GM18517 (cell line): ENCODE measurements around the gene PADI2.
"Not testable (repeated sequence)": the region's sequence is repeated elsewhere in the genome, so short reads cannot be mapped to it uniquely, and the experiment has no call there.

ENCODE experiments used
- ATAC-seq: cut with Tn5 transposase; IDR thresholded peaks from one replicate; pipeline ENCODE4 v1.9.1; 2021; ENCODE audit warnings: mild to moderate bottlenecking, moderate library complexity; ENCODE audit not compliant: unreplicated experiment

The PADI2 gene

DNA sequence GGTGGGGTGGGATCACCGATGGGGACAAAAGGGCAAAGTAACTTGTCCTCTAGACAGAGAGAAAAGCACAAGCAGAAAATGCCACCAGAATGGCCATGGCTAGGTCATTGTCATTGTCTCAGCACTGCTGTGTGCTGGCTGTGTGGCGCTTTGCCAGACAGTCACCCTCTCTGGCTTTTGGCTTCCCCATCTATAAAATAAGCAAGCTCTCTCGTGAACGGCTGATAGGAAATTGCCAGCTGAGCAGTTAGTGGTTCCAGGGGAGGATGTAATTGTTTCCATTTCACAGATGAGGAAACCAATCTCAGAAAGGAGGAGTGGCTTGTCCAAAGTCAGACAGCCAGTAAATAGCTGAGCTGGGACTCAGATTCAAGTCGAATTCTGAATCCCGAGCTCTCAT, 32.5 kb downstream of the PADI2 start:
- ATAC-seq: no peak

DNA sequence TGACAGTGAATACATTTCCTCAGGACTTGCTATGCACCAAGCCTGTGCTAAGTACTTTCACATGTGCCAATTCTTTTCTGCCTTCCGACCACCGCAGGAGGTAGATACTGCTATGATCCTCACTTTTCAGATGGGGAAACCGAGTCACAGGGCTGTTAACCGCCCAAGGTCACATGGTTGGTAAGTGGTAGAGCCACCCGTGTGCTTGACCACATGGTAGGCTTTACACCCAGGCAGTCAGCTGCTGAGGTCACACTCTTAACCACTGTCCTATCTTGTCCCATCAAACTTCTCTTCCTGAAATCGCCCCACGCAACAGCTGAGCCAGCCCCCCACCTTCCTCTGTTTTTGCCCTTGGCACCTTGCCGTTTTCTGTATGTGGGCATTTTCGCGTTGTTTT, 34.5 kb downstream of the PADI2 start:
- no peak for ATAC-seq

DNA sequence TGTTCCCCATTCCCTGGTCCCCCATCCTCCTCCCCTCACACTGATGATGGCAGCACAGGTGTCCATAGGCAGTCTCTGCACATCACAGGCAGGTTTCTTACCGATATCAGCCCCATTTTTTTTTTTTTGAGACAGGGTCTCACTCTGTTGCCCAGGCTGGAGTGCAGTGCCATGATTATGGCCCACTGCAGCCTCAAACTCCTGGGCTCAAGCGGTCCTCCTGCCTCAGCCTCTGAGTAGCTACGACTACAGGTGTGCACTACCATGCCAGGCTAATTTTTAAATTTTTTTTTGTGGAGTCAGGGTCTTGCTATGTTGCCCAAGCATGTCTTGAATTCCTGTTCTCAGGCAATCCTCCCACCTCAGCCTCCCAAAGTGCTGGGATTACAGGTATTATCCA, 36.5 kb downstream of the PADI2 start:
- no peak for ATAC-seq

DNA sequence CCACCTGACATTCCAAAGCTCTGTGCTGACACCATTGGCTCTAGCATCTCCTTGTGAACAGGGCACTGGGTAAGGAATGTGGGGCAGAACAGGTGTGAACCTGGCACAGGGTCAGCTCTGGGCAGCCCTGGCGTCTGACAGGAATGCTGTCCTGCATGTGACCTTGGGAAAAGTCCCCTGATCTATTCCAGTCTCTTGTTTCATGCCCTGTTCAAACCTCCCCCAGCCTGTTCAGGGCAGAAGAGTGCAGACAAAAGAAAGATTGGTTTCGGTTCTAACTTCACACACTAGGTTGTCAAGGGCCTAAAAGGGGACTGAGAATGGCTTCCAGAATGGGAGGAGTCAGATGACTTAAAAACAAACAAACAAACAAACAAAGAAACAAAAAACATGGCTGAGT, 37.8 kb downstream of the PADI2 start:
- no peak for ATAC-seq

DNA sequence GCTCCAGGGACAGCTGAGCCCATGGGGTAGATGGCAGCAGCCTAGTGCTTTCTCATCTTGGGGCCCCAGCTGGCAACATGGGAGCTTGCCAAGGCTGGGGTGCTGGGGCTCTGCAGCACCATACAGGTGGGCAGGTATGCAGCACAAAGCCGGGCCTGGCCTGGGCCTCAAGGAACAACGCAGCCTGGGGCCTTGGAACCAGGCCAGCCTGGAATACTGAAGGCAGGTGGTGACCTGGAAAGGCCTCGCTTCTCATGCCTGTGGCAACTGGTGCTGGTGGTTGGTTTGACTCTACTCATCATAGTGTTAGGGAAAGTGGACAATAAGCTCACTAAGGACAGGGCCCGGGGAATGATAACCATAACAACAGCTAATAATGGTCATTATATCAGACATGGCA, 38.4 kb downstream of the PADI2 start:
- ATAC-seq: no peak

DNA sequence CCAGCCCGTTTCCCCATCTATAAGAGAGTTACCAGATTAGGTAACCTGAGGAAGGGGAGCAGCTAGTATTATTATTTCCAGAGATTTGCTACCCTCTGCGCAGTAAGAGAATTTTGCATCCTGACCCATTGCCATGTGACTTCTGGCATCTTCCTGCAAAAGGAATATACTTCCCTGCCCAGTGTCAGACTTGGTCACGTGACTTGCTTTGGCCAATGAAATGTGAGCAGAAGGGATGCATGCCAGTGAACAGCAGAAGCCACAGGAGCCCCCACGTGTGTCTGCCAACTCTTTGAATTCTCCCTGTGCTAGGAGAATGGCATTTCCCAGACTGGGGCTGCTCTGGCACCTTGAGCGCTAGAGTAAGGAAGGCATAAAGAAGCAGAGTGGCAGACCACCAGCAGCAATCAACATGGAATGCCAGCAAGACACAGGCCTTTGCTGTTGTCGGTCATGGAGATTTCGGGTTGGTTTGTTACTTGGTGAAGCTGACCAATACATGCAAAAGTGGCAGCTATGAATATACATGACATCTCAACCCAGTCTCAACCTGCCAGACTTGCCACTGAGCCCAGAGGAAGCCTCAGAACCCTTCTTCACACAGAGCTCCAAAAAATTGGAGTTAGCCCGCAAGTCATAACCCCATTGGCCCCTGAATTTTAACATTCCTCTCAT, 39.0 kb downstream of the PADI2 start:
- no peak for ATAC-seq

DNA sequence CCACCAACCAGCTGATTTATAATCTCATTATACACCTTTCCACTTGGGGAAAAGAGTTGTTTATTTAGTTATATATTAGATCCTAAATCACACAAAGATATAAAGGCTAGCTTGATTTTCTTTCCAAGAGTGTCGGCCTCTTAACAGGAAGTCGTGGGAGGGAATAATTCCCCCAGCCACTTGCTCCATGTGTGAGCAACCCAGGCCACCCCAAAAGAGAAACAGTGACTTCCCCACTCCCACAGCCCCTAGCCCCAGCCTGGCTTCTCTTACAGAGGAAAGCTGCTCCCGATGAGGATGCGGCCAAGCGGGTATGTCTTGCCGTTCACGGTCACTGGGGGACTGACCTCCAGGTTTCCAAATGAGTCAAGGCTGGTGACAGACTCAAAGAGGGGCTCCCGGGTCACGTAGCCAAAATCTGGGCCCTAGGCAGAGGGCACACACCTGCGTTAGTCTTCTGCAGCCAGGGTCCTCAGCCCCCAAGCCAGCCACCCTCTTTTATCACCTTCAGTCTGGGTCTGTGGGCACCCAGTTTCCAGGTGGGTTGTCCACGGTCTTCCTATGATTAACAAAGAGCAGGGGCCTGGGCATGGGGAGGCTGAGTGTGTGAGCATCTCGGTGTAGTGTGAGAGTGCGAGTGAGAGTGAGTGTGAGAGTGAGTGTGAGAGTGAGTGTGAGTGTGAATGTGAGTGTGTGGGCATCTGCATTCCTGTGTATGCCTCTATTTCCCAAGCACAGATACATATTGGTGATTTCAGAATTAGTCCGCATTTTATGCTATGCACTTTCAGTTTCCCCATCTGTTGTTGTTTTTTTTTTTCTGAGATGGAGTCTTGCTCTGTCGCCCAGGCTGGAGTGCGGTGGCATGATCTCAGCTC, 40.0 kb downstream of the PADI2 start:
- ATAC-seq: no peak

DNA sequence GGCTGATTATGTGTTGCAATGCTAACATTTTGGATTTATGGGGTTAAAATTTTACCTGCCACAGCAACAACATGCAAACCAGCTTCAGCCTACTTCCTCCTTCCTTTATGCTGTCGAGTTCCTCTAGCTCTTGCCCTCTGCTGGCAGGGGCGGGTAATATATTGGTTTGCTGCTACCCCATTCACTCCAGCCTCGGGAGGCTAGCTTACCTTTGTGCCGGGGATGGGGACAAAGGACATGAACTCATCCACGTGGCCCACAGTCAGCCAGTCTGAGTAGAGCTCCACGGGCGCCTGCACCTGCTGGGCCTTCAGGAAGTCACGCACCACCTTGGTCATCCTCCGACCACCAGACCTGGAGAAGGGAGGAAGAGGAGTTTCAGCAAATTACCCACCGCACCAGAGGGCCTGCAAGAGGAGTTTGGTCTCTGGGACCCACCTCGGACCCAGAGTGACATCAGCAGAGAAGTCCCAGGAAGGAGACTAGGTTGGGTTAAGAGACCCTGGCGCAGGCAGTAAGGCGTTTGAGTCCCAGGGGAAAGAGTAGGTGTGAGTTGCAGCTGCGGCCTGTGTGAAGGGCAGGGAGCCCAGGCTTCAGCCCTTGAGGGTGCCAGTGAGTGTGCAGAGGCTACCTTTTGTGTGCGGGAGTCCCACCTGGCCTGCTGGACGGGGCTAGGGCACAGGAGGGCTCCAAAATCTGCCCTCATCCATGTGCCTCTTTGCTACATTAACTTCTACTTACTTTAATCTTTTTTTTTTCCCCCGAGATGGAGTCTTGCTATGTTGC, 43.6 kb downstream of the PADI2 start:
- ATAC-seq: no peak

DNA sequence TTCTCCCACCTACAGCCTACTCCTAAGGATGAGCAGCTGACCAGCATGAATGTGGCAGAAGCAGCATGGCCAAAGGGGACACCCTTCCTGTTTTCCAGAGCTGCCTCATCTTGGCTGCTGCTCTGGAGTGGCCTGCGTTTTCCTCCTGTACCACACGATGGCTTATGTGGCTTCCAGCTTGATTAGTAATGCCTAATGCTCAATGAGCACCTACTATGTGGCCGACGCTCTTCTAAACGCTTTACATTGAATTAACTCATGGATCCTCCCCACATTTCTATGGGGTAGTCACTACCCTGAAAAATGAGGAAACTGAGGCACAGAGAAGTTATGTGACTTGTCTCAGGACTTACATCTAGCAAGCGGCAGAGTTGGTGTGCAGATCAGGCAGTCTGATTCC, 47.5 kb downstream of the PADI2 start:
- no peak for ATAC-seq

DNA sequence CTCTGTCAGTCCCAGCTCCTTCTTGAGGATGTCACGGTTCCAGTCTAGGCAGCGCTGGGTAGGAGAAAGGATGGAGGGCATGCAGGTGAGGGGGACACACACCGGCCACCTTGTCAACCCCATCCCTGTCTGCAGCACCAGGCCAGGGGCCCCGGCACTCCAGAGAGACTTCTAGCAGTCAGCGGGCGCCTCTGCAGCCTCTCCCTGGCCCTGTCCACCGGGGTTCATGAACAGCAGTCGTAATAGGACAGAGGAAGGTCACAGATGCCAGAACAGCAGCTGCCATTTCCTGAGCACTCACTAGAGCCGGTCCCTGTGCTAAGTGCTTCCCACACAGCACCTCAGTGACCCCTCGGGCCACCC, 49.1 kb downstream of the PADI2 start:
- ATAC-seq: no peak

DNA sequence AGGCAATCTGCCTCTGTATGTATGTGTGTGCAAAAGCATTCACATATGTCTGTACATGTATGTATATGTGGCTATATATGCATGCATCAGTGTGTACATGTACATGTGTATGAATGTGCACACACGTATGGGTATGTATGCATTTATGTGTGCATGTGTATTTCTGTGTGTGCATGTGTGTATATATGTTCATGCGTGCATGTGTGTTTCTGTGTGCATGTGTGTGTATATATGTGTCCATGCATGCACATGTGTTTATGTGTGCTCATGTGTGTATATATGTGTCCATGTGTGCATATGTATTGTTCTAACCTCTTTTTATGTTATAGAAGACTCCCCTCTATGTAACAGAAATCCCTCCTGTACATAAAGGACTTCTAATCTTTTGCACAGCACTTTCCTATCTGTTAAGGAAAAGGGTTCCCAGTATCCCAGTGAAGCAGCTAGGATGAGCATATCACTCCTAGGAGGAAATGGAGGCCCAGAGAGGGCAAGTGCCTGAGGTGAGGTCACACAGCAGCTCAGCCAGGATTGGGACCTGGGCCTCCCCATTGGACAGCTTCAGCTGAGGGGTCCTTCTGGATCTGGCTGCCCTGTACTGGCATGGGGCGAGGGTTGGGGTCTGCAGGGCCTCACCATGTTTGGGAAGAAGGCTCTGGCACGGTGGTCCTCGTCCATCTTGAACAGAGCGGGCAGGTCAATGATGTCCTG, 49.6 kb downstream of the PADI2 start:
- no peak for ATAC-seq

DNA sequence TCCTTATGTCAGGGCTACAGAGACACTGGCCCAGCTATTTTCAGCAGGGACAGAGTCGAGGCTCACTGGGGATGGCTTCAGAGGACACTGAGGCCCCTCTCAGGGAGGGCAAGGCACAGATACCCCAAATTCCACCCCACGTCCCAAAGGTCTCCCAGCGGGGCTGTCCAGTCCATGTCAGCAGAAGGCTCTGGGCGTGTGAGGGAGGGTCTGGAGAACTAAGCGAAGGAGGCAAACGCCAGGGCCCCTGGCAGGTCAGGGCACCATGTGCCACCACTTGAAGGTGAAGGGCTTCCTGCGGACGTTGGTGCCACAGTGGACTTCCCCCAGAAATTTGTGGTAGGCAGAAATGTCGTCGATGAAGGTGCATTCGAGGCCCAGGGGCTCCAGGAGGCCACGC, 50.5 kb downstream of the PADI2 start:
- ATAC-seq: no peak

DNA sequence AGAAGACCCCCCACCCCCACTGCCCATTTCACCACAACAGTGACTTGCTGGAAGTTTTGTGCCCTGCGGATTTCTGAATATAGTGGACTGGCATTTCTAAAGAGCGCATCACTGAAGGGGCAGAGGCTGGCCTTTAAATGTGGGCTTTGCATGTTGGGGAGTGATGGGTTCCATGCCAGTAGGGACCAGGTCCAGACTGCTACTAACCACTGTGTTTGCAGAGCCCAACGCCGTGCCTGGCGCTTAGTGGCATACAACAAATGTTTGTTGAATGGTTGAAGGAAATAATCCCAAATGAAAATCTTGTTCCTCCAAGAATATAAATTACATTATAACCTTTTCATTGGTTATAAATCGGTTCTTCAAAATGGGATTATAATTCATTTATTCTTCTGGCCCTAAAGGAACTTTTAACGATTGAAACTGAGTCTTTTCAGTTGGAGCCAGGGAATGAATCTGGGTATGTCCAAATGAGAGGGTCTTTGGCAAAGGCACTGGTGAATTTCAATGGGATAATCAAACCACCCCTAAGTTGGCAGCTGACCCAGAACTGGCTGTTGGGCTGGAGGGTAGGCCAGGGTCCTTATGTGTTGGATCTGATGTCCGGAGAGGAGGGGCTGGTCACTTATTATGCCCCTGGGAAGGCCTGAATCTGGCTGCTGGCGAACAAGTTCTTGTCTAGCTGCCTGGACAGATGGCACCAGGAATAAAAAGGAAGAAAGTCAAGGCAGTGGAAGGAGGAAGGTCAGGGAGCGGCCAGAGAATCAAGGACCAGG, 51.6 kb downstream of the PADI2 start:
- no peak for ATAC-seq

DNA sequence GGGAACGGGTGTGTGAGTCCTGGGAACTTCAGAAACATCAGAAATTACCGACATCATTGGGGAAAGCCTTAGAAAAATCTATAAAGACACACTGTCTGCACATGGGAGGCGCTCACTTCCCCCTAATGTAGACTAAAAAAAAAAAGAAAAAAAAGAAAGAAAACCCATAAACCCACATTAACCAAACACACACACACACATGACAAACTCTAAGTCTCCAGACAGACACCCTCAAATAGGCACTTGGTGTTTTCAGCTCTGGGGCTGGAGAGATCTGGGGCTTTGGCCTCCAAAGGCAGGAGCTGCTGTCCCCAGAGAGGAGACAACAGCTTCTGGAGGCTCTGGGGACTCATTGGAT, 52.2 kb downstream of the PADI2 start:
- ATAC-seq: no peak

DNA sequence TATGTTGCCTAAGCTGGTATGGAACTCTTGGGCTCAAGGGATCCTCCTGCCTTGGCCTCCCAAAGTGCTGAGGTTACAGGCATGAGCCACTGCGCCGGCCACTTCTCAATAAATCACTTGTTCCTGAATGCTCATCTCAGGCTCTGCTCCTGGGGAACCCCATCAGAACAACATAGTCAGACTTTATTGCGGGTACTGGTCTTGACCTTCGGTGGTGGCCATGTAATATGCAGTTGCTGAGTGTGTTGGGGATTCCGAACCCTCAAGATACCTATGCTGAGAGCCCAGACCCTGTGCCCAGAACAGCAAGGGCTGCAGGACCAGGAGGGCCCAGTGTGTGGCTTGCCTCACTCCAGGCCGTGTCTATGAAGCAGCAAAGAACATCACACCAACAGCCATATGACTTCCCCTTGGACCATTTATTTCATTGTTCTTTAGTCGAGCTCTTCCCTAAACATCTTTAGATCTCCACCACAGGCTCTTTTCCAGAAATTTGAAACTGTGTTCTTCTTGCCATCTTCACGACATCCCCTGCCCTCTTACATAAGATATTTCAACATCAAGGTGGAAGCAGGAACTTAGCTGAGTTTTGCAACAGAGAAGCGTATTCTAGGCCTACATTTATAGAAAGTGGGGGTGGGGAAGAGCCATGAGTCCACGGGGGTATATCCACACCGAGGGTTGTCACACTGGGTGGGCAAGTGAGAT, 52.7 kb downstream of the PADI2 start:
- no peak for ATAC-seq

DNA sequence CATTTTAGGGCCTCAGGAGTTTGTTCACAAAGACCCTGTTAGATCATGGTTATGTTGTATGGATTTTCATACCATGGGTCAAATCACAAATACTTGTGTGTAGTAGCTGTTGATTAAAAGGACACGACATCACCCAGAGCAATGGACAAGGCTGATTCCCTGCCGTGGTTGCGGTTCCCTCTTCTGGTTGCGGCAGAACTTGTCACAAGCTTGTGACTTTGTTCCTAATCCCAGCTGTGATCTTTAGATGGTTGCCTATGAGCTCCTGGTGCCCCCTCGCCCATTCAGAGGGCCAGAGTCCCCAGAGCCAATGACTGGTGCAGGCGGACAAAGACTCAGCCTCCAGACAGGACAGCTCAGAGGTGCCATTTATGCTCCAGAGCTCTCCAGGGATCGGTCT, 53.6 kb downstream of the PADI2 start:
- no peak for ATAC-seq

DNA sequence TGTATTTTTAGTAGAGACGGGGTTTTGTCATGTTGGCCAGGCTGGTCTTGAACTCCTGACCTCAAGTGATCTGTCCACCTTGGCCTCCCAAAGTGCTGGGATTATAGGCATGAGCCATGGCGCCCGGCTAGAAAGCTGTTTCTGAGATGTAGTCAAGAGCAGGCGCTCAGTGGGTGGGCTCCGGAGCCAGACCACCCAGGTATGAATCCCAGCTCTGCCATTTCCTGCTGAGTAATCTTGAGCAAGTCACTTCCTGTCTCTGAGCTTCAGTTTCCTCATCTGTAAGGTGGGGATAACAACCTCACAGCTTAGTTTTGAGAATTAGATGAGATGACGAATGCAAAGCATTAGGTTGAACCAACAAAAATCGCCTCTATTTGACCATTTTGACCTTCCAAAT, 56.5 kb downstream of the PADI2 start:
- ATAC-seq: not testable (repeated sequence)

DNA sequence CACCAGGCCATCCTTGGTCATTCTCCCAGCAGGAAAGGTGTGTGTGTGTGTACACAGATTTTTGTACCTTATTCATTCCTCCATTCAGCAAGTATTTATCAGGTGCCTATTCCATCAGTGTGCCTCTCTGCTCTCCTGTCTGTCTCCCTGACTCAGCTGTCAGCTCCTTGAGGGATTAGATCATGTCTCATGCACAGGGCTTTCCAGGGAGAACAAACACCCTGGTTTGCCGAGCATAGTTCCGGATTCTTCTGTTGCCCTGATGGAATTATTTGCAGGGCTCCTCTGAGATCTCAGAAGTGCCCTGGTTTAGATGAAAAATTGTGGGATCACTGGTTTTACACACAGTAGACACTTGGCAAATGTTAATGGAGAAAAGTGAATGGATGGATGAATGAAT, 57.4 kb downstream of the PADI2 start:
- no peak for ATAC-seq

DNA sequence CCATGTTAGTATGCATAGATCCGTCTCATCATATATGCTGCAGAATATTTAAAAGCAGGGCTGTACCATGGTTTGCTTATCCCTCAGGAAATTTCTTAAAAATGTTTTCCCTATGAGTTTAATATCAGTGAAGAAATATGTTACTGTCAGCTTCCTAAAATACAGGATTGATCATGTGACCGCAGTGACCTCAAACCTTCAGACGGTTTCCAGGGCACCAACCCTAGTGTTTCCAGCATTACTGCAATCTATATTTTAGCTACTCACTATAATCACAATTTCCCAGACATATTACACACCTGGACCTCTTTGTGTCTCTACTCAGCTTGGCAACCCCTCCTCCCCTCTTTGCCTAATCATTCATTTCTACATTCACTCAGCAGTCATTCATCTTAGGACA, 57.8 kb downstream of the PADI2 start:
- ATAC-seq: no peak

DNA sequence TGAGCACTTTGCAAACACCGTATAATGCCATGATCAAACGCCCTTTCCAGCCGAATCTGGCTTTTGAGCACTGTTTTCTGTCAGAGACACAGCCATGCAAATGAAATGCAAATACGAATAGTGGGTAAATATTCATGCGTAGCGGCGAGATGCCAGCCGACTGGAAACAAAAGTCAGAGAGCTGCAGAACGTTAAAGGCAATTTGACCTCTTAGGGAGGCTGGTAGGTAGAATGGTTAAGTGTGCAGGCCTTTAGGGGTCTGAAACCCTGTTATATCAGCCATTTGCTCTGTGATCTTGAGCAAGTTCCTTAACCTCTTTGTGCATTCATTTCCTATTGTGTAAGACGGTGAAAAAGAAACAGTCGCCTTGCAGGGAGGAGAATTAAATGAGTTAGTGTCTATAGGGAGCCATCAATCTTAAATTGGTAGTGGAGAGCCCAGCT, 58.9 kb downstream of the PADI2 start:
- ATAC-seq: no peak
